Amniotic stem cell (primary cell): Measurements from ENCODE around the gene OBSCN.

Experiments
- DNase-seq: peaks from one replicate; lab custom pipeline; 2025; lab: John Stamatoyannopoulos, UW

Gene OBSCN

GRCh38 chr1:228279011-228279721, 71.3 kb downstream of the OBSCN start:
- no peak for DNase-seq

DNA sequence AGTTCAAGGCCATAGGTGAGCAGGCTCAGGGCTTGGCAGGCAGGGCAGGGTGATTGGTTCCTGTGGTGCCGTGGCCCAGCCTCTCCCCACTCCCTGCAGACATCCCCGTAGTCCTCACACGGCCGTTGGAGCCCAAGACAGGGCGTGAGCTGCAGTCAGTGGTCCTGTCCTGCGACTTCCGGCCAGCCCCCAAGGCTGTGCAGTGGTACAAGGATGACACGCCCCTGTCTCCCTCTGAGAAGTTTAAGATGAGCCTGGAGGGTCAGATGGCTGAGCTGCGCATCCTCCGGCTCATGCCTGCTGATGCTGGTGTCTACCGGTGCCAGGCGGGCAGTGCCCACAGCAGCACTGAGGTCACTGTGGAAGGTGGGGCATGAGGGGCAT, 71.9 kb downstream of the OBSCN start:
- DNase-seq: no peak

GRCh38 chr1:228280106-228280901, 72.5 kb downstream of the OBSCN start:
- no peak for DNase-seq

GRCh38 chr1:228280961-228281591, 73.2 kb downstream of the OBSCN start:
- DNase-seq: no peak

- no peak for DNase-seq
Measured at GRCh38 chr1:228281631-228282328, 73.9 kb downstream of the OBSCN start.

DNA sequence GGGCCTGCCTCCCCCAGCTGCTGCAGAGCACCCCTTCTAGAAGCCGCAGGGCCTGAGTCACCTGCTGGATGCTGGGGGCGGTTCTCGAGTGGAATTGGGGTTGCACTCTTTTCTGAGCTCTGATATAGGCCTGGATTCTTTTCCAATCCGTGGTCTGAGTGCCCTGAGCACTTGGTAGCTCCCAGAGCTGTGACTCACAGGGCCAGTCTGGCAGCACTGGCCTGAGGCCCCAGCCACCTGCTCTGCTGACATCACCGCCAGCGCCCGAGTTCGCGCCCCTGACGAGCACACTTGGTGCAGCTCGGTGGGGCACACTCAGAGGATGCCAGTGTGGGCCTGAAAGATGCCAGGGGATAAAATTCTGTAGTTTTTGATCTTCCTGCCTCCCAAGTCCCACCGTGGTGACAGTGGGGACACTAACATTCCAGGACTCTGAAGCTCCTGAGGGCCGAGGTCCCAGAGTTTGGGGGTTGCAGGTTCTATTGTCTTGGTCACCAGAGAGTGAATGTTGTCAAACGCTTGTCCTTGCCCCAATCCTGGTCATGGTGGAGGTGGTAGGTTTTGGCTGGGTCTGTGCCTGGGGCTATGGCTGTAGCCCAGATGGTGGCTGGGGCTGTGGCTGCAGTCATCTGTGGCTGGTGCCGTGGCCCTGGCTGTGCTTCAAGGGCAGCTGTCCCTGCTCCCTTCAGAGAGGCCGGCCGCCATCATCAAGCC, 74.6 kb downstream of the OBSCN start:
- DNase-seq: no peak

GRCh38 chr1:228283043-228283371, 75.2 kb downstream of the OBSCN start:
- no peak for DNase-seq

- no peak for DNase-seq
Measured at GRCh38 chr1:228283476-228284147, 75.8 kb downstream of the OBSCN start.

GRCh38 chr1:228284148-228284495, 76.3 kb downstream of the OBSCN start:
- no peak for DNase-seq

- no peak for DNase-seq
Measured at GRCh38 chr1:228284521-228284920, 76.7 kb downstream of the OBSCN start.

GRCh38 chr1:228285661-228286504, 78.0 kb downstream of the OBSCN start:
- DNase-seq: no peak

DNA sequence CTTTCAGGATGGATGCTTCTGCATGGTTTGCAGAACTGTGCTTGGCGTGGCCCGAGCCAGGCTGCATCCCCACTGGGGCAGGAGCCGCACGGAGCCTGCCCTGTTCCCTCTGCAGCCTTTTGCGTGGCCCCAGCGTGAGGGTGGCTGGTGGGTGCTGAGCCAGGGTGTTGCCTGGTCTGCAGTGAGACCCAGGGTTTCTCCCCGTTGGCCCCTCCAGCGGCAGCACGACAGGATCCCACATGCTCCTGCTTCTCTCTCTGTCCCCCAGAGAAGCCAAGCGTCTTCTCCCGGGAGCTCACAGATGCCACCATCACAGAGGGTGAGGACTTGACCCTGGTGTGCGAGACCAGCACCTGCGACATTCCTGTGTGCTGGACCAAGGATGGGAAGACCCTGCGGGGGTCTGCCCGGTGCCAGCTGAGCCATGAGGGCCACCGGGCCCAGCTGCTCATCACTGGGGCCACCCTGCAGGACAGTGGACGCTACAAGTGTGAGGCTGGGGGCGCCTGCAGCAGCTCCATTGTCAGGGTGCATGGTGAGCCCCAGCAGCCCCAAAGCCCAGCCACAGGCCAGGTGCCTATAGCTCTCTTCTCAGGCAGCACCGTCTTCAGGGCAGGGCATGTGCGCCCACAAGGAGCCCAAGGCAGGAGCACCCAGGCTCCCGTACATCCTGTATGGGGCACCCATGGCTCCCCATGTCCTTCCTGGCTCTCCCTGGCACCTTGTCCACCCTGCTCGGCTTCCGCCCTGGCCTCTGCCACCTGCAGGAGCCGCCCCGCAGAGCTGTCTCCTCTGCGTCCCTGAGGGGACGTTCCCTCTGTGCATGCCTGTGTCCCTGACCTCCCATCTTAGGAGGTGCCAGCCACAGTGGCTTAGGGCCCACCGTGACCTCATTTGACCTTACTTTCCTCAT, 78.9 kb downstream of the OBSCN start:
- DNase-seq: no peak

- no peak for DNase-seq
Measured at GRCh38 chr1:228287541-228288425, 79.9 kb downstream of the OBSCN start.

DNA sequence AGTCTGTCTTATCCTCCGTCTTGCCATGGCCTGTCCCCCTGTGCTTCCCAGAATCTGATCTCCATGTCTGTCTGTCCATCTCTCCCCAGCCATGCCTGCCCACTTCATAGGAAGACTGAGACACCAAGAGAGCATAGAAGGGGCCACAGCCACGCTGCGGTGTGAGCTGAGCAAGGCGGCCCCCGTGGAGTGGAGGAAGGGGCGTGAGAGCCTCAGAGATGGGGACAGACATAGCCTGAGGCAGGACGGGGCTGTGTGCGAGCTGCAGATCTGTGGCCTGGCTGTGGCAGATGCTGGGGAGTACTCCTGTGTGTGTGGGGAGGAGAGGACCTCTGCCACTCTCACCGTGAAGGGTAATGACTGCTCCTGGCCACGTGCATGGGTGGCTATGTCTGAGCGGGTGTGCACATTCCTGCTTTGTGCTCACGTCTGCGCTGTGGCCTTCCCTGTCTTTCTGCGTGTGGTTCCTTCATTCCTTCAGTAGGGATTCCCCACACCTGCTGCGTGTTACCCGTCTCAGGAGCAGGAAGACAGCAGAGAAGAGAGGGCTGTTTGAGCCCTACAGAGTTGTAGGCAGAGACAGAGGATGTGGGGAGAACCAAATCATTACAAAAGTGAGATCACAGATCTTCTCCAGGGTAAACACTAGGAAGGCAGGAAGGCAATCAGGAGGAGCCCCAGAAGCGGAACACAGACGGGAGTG, 80.8 kb downstream of the OBSCN start:
- DNase-seq: no peak

DNA sequence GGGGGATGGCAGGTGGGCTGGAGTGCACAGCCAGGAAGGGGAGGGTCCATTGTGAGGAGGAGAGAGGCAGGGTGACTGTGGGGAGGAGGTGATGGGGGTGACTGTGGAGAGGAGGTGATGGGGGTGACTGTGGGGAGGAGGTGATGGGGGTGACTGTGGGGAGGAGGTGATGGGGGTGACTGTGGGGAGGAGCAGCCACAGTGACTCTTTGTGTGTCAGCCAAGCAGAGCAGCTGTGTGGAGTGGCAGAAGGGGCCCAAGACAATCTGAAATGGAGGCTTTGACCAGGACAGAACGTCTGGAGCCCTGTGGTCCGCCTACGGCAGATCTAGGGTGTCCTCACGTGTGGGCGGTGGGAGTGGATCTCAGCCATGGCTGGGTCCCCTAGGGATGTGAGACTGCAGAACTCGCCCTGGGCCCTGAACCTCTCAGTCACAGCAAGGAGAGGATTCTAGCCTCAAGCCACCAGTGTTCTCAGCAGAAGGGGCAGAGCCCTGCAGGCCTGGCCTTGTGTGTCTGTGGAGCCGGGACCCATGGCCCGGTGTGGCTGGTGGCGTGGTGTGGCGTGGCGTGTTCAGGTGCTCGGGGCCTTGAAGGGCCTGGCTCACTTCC, 81.5 kb downstream of the OBSCN start:
- no peak for DNase-seq

- DNase-seq: no peak
Measured at GRCh38 chr1:228289996-228290881, 82.4 kb downstream of the OBSCN start.
